Breast epithelium (tissue), 4 donors: ENCODE measurements around the gene GRIK4. TPM values are rescaled to one million over a fixed set of nuclear protein-coding genes. Genes with fewer than 3 reads are reported as not detected.

Experiments
- DNase-seq, 2 donors: peaks; one replicate each; pipeline ENCODE4 v3.0.0-alpha.2; 2019; ENCODE audit warnings: low spot score in 2 of 2
- H3K27ac ChIP-seq, 2 donors: fragments of 200-600 bp; sonication (generic) in 1 of 2; one replicate each; pipeline ENCODE4 v1.5.1; 2016 to 2019; ENCODE audit warnings: mild to moderate bottlenecking in 1 of 2
- H3K27me3 ChIP-seq, 2 donors: fragments of 200-600 bp; sonication (generic) in 1 of 2; one replicate each; pipeline versions ENCODE4 v1.5.1 to v1.6.0; 2017 to 2019; ENCODE audit warnings: control low read depth in 1 of 2, mild to moderate bottlenecking in 1 of 2
- H3K36me3 ChIP-seq: fragments of 200-600 bp; one replicate; pipeline ENCODE4 v1.5.1; 2019
- H3K4me1 ChIP-seq, 2 donors: fragments of 200-600 bp; sonication (generic); one replicate each; pipeline ENCODE4 v1.5.1; 2016 to 2019; ENCODE audit warnings: control low read depth in 1 of 2
- H3K4me3 ChIP-seq, 3 donors: fragments of 200-600 bp; sonication (generic); 1 replicate in 2 of 3; 2 replicates in 1 of 3; pipeline ENCODE4 v1.5.1; 2016 to 2019; ENCODE audit warnings: mild to moderate bottlenecking in 3 of 3, moderate library complexity in 2 of 3
- H3K9me3 ChIP-seq, 2 donors: fragments of 200-600 bp; sonication (generic) in 1 of 2; one replicate each; pipeline ENCODE4 v1.5.1; 2016 to 2019; ENCODE audit warnings: control low read depth in 1 of 2
- POLR2A ChIP-seq: fragments of 450-650 bp; IDR thresholded peaks from one replicate; pipeline ENCODE4 v1.6.1; 2016; ENCODE audit warnings: antibody characterized with exemption, mild to moderate bottlenecking, moderate library complexity
- POLR2AphosphoS5 ChIP-seq, 3 donors: sonication (generic); formaldehyde crosslinking; IDR thresholded peaks; one replicate each; pipeline ENCODE4 v1.6.1; 2017; ENCODE audit warnings: antibody characterized with exemption in 3 of 3
- intact Hi-C: fragments of 100-400 bp; cut with DNase I; formaldehyde crosslinking; loops from one replicate; pipeline ENCODE4 v1.15.1; 2023; ENCODE audit warnings: low total_unique reads
- total RNA-seq, 3 donors: library from RNA; depleted of rRNA; stranded (reverse); fragments of >200 nt; gene quantifications; one replicate each; pipeline ENCODE4 v1.1.0, GENCODE V29; 2016
- TF ChIP-seq, protein P1 (sequence below), 3 donors: fragments of 450-650 bp; IDR thresholded peaks; one replicate each; pipeline ENCODE4 v1.5.1; 2016 to 2017; ENCODE audit warnings: antibody characterized with exemption in 3 of 3, mild to moderate bottlenecking in 3 of 3, moderate library complexity in 3 of 3

GRIK4 gene
- total RNA-seq, 3 donors from 2014 or later = 0.29 to 0.66 TPM; not detected in 1

- no peaks in the 10 kb centered on the region for H3K9me3 ChIP-seq
- no peak overlapping the region for H3K27ac ChIP-seq
- no peak for DNase-seq
- H3K27me3 ChIP-seq = peaks cover 0 to 20% of the 10 kb centered on the region in 2 donors
- no peak for TF ChIP-seq POLR2A
- TF ChIP-seq POLR2AphosphoS5 (IDR thresholded peaks at IDR 0.05) = no peak
- TF ChIP-seq, protein P1, sequence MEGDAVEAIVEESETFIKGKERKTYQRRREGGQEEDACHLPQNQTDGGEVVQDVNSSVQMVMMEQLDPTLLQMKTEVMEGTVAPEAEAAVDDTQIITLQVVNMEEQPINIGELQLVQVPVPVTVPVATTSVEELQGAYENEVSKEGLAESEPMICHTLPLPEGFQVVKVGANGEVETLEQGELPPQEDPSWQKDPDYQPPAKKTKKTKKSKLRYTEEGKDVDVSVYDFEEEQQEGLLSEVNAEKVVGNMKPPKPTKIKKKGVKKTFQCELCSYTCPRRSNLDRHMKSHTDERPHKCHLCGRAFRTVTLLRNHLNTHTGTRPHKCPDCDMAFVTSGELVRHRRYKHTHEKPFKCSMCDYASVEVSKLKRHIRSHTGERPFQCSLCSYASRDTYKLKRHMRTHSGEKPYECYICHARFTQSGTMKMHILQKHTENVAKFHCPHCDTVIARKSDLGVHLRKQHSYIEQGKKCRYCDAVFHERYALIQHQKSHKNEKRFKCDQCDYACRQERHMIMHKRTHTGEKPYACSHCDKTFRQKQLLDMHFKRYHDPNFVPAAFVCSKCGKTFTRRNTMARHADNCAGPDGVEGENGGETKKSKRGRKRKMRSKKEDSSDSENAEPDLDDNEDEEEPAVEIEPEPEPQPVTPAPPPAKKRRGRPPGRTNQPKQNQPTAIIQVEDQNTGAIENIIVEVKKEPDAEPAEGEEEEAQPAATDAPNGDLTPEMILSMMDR (IDR thresholded peaks at IDR 0.05) = no peak
- H3K4me3 ChIP-seq = no peak overlapping the region
- intact Hi-C loops = no loop called here
- H3K4me1 ChIP-seq = no peaks in the 10 kb centered on the region
- no peaks in the 10 kb centered on the region for H3K36me3 ChIP-seq
These were observed 360.4 kb downstream of the GRIK4 start for GRCh38 chr11:120871924-120872323.

DNA sequence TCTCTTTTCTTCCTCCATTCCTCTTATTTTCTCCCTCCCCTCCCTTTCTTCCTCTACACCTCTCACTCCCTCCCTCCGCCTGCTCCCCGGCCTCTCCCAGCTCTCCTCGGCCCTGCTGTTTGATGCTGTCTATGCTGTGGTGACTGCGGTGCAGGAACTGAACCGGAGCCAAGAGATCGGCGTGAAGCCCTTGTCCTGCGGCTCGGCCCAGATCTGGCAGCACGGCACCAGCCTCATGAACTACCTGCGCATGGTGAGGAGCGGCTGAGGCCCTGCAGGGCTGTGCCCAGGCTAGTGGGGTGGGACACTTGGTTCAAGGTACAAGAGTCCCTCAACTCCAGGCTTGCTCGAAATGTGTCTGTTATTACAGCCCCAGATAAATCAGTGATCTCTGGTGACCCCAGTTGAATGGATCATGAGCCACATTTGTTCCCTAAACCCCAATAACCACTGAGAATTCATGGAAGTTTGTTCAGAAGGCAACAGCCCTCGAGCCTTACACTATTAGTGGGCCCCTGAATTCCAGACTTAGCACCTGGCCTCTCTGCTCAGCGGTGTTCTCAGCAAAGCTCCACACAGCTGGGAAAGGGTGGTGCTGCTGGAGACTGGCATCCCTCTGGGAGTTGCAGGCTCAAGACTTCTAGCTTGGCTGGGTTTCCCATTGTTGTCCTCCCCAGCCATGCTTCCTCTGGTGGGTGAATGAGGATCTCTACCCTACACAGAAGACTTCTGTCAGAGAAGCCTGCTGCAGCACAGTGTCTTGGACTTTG is 362.6 kb downstream of the GRIK4 start:
- Histone ChIP-seq H3K4me3 (no peak overlapping the region), H3K36me3 (no peaks in the 10 kb centered on the region), H3K27ac (no peak overlapping the region), H3K4me1 (no peaks in the 10 kb centered on the region), H3K9me3 (no peaks in the 10 kb centered on the region), H3K27me3 (peaks cover 0 to 10% of the 10 kb centered on the region in 2 donors)
- intact Hi-C loops = no loop called here
- TF ChIP-seq, protein P1 (IDR thresholded peaks at IDR 0.05) = no peak
- TF ChIP-seq POLR2AphosphoS5 (IDR thresholded peaks at IDR 0.05) = no peak
- no peak for TF ChIP-seq POLR2A
- no peak for DNase-seq

DNA sequence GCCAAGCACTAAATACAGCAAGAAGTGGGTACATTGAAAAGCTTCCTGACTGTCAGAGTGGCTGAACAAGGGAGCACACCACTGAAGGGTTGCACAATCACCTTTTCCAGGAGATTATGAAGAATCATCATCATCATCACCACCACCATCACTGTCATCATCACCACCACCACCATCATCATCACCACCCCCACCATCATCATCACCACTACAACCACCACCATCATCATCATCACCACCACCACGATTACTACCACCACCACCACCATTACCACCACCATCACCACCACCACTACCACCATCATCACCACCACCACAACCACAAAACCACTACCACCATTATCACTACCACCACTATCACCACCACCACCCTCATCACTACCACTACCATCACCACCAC is 364.4 kb downstream of the GRIK4 start:
- Histone ChIP-seq H3K27me3 (no peaks in the 10 kb centered on the region), H3K27ac (no peak overlapping the region), H3K4me1 (no peaks in the 10 kb centered on the region), H3K4me3 (no peak overlapping the region), H3K9me3 (no peaks in the 10 kb centered on the region), H3K36me3 (no peaks in the 10 kb centered on the region)
- TF ChIP-seq, protein P1 (IDR thresholded peaks at IDR 0.05) = no peak
- TF ChIP-seq POLR2A = no peak
- intact Hi-C loops = no loop called here
- DNase-seq = no peak

GRCh38 chr11:120877746-120878365 is 366.3 kb downstream of the GRIK4 start:
- Histone ChIP-seq H3K27me3 (no peaks in the 10 kb centered on the region), H3K9me3 (no peaks in the 10 kb centered on the region), H3K4me3 (no peak overlapping the region), H3K4me1 (no peaks in the 10 kb centered on the region), H3K36me3 (no peaks in the 10 kb centered on the region), H3K27ac (no peak overlapping the region)
- TF ChIP-seq POLR2A = no peak
- TF ChIP-seq POLR2AphosphoS5 (IDR thresholded peaks at IDR 0.05) = no peak
- TF ChIP-seq, protein P1 (IDR thresholded peaks at IDR 0.05) = no peak
- DNase-seq = no peak
- intact Hi-C loops = no loop called here

- H3K27ac ChIP-seq = no peak overlapping the region
- DNase-seq = no peak
- H3K9me3 ChIP-seq = no peaks in the 10 kb centered on the region
- intact Hi-C loops = no loop called here
- no peaks in the 10 kb centered on the region for H3K4me1 ChIP-seq
- no peak overlapping the region for H3K4me3 ChIP-seq
- TF ChIP-seq, protein P1 (IDR thresholded peaks at IDR 0.05) = no peak
- TF ChIP-seq POLR2A (no peak), POLR2AphosphoS5 (IDR thresholded peaks at IDR 0.05) (no peak)
- no peaks in the 10 kb centered on the region for H3K36me3 ChIP-seq
- H3K27me3 ChIP-seq = no peaks in the 10 kb centered on the region
These were observed 367.2 kb downstream of the GRIK4 start for GRCh38 chr11:120878781-120879180.
